Liver (tissue), 9 donors: ENCODE results near the gene INTS15. TPM values are rescaled to one million over a fixed set of nuclear protein-coding genes. Genes with fewer than 3 reads are reported as not detected.

Experiments used
- DNase-seq: peaks from one replicate; pipeline ENCODE4 v3.0.0-alpha.2; 2017; ENCODE audit warnings: low spot score
- H3K27ac ChIP-seq, 2 donors: one replicate each; pipeline ENCODE4 v1.7.0; 2013; ENCODE audit warnings: inconsistent platforms in 2 of 2, low read length in 2 of 2, control low read depth in 1 of 2, low read depth in 1 of 2, mild to moderate bottlenecking in 1 of 2
- H3K27me3 ChIP-seq, 4 donors: one replicate each; pipeline versions ENCODE4 v1.6.1 to v1.7.0; 2013; ENCODE audit warnings: low read length in 3 of 4, inconsistent platforms in 1 of 4, mild to moderate bottlenecking in 1 of 4, moderate library complexity in 1 of 4; ENCODE audit not compliant: control insufficient read depth in 4 of 4, insufficient read depth in 4 of 4
- H3K36me3 ChIP-seq, 4 donors: one replicate each; pipeline versions ENCODE4 v1.6.1 to v1.7.0; 2013; ENCODE audit warnings: low read length in 3 of 4, mild to moderate bottlenecking in 3 of 4, low read depth in 1 of 4, moderate library complexity in 1 of 4; ENCODE audit not compliant: control insufficient read depth in 4 of 4, insufficient read depth in 3 of 4
- H3K4me1 ChIP-seq, 4 donors: one replicate each; pipeline versions ENCODE4 v1.6.1 to v1.7.0; 2013; ENCODE audit warnings: low read length in 3 of 4, mild to moderate bottlenecking in 3 of 4, moderate library complexity in 1 of 4; ENCODE audit not compliant: control insufficient read depth in 4 of 4, insufficient read depth in 4 of 4
- H3K4me3 ChIP-seq, 3 donors: one replicate each; pipeline versions ENCODE4 v1.6.1 to v1.7.0; 2013; ENCODE audit warnings: low read length in 3 of 3, control low read depth in 1 of 3, low read depth in 1 of 3, mild to moderate bottlenecking in 1 of 3
- H3K9ac ChIP-seq, 2 donors: one replicate each; pipeline ENCODE4 v1.7.0; 2013; ENCODE audit warnings: low read length in 2 of 2, mild to moderate bottlenecking in 2 of 2, moderate library complexity in 2 of 2, control low read depth in 1 of 2, low read depth in 1 of 2
- H3K9me3 ChIP-seq, 4 donors: one replicate each; pipeline versions ENCODE4 v1.6.1 to v1.7.0; 2013; ENCODE audit warnings: low read length in 3 of 4; ENCODE audit not compliant: control insufficient read depth in 4 of 4
- EGR1 ChIP-seq, 2 donors: IDR thresholded peaks; 2 replicates each; pipeline ENCODE4 v1.6.1; 2016 to 2018; ENCODE audit warnings: antibody characterized with exemption in 2 of 2, low read depth in 2 of 2
- FOXA1 ChIP-seq: IDR thresholded peaks from 2 replicates; pipeline ENCODE4 v1.6.1; 2016; ENCODE audit warnings: antibody characterized with exemption
- FOXA2 ChIP-seq: IDR thresholded peaks from 2 replicates; pipeline ENCODE4 v1.6.1; 2016; ENCODE audit warnings: antibody characterized with exemption
- GABPA ChIP-seq, 2 donors: IDR thresholded peaks in 1 of 2; conservative IDR thresholded peaks in 1 of 2; 2 replicates each; pipeline ENCODE4 v1.6.1; 2016; ENCODE audit warnings: antibody characterized with exemption in 2 of 2, mild to moderate bottlenecking in 1 of 2, moderate library complexity in 1 of 2
- HNF4A ChIP-seq, 2 donors: conservative IDR thresholded peaks; 2 replicates each; pipeline ENCODE4 v1.6.1; 2016; ENCODE audit warnings: antibody characterized with exemption in 2 of 2, mild to moderate bottlenecking in 2 of 2
- HNF4G ChIP-seq: IDR thresholded peaks from 2 replicates; pipeline ENCODE4 v1.6.1; 2016; ENCODE audit warnings: antibody characterized with exemption
- JUND ChIP-seq, 2 donors: IDR thresholded peaks; 2 replicates each; pipeline ENCODE4 v1.6.1; 2016; ENCODE audit warnings: antibody characterized with exemption in 2 of 2
- NR2F2 ChIP-seq: IDR thresholded peaks from 2 replicates; pipeline ENCODE4 v1.6.1; 2016; ENCODE audit warnings: antibody characterized with exemption
- RAD21 ChIP-seq, 2 donors: IDR thresholded peaks; 2 replicates each; pipeline ENCODE4 v1.6.1; 2016; ENCODE audit warnings: antibody characterized with exemption in 2 of 2, mild to moderate bottlenecking in 2 of 2
- RXRA ChIP-seq, 2 donors: IDR thresholded peaks; 2 replicates each; pipeline ENCODE4 v1.6.1; 2017 to 2018; ENCODE audit warnings: antibody characterized with exemption in 2 of 2, mild to moderate bottlenecking in 1 of 2
- SP1 ChIP-seq: IDR thresholded peaks from 2 replicates; pipeline ENCODE4 v1.6.1; 2018; ENCODE audit warnings: antibody characterized with exemption, mild to moderate bottlenecking
- TAF1 ChIP-seq: conservative IDR thresholded peaks from 2 replicates; pipeline ENCODE4 v1.6.1; 2016; ENCODE audit warnings: antibody characterized with exemption, mild to moderate bottlenecking
- YY1 ChIP-seq: IDR thresholded peaks from 2 replicates; pipeline ENCODE4 v1.6.1; 2016; ENCODE audit warnings: antibody characterized with exemption, mild to moderate bottlenecking
- WGBS: extraction: QIAGEN DNeasy Blood & Tissue Kit; methylation state at CpG from one replicate; pipeline ENCODE4 v1.1.7; 2013; 5-methylcytosine and 5-hydroxymethylcytosine counted together
- polyA plus RNA-seq, 2 donors: library from polyadenylated mRNA; stranded (reverse) in 1 of 2; unstranded in 1 of 2; fragments of 200-250 nt in 1 of 2; fragments of >200 nt in 1 of 2; fragmentation: Nextera tagmentation in 1 of 2; extraction: Ambion mirVana in 1 of 2; gene quantifications; one replicate each; pipeline versions ENCODE4 v1.2.1 to v1.2.3, GENCODE V29; 2013 to 2015
- total RNA-seq, 2 donors: library from RNA; depleted of rRNA; stranded (reverse); fragments of >200 nt; gene quantifications; one replicate each; pipeline ENCODE4 v1.2.3, GENCODE V29; 2014
- TF ChIP-seq, protein P1 (sequence below): IDR thresholded peaks from 2 replicates; pipeline ENCODE4 v1.6.1; 2016; ENCODE audit warnings: antibody characterized with exemption, mild to moderate bottlenecking
- TF ChIP-seq, protein P2 (sequence below): fragments of 150-350 bp; IDR thresholded peaks from 2 replicates; pipeline ENCODE4 v1.5.1; 2017; ENCODE audit warnings: improper control_type of control experiment, low read depth, low read length; ENCODE audit not compliant: missing input control
- donor health status: healthy.
- donor health status: healthy.
- donor health status: healthy.
- donor health status: healthy.
- donor health status: healthy.

INTS15 gene
- total and polyA plus RNA-seq, 4 donors = 5.2 to 10.4 (median 8.2) TPM

DNA sequence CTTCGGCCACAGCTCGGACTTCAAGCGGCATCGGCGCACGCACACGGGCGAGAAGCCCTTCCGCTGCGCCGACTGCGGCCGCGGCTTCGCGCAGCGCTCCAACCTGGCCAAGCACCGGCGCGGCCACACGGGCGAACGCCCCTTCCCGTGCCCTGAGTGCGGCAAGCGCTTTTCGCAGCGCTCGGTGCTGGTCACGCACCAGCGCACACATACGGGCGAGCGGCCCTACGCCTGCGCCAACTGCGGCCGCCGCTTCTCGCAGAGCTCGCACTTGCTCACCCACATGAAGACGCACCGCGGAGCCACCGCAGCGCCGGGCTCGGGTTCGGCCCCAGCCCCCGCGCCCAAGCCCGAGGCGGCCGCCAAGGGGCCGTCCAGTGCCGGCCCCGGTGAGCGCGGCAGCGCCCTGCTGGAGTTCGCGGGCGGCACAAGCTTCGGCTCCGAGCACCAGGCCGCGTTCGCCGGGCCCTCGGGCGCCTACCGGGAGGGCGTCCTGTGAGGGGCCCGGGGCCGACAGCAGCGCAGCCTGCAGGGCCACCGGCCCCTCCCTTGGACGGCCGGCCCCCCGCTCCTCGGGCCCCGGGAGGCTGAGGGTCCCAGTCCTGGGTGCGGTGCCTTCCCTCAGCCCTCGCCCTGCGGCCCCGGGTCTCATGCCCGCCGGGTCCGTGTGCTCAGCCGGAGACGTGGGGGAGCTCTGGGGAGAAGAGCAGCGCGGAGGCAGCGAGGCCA, 64.5 kb downstream of the INTS15 start:
- WGBS = 95% methylated on average over 94 of the region's 94 CpGs

DNA sequence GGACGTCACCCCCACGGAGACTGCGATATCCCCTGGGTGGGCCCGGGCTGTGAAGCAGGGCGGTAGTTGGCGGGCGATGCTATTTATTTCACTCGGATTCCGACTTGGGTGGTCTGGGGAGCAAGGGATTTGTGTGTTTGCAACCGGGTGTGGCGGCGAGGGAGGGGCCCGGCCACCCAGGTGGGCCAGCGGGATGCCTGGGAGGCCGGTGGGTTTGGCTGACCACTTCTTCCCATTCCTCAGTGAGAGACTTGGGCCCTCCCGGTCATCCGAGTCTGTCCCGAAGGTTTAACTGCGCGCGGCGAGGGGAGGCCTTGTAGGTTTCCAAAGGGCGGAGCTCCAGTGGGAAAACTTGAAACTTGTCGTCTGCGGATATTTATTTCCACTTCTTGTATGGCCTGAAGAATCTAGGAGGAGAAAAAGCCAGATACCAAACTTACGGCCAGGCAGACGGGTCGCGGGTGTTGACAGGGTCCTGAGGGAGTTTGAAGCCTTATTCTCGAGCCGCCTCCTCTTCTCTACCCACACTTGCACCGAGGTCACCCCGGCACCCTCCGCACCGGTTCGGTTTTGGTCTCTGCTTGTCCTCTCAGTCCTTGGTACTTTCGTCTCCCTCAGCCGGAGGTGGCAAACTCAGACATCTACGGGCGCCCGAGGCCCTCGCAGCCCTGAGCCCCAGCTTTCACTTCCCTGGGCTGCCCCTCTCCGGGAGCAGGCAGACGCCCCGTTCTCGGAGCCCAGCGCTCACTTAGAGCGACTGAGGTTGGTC, 65.2 kb downstream of the INTS15 start:
- Histone ChIP-seq H3K36me3 (peaks cover 21 to 39% (median 23%) of the 10 kb centered on the region in 4 donors), H3K27ac (no peak overlapping the region), H3K9me3 (peaks cover 2 to 22% (median 8%) of the 10 kb centered on the region in 4 donors), H3K4me3 (no peak overlapping the region), H3K27me3 (no peaks in the 10 kb centered on the region), H3K9ac (no peak overlapping the region), H3K4me1 (no peaks in the 10 kb centered on the region)
- no peak for DNase-seq
- TF ChIP-seq, protein P1, sequence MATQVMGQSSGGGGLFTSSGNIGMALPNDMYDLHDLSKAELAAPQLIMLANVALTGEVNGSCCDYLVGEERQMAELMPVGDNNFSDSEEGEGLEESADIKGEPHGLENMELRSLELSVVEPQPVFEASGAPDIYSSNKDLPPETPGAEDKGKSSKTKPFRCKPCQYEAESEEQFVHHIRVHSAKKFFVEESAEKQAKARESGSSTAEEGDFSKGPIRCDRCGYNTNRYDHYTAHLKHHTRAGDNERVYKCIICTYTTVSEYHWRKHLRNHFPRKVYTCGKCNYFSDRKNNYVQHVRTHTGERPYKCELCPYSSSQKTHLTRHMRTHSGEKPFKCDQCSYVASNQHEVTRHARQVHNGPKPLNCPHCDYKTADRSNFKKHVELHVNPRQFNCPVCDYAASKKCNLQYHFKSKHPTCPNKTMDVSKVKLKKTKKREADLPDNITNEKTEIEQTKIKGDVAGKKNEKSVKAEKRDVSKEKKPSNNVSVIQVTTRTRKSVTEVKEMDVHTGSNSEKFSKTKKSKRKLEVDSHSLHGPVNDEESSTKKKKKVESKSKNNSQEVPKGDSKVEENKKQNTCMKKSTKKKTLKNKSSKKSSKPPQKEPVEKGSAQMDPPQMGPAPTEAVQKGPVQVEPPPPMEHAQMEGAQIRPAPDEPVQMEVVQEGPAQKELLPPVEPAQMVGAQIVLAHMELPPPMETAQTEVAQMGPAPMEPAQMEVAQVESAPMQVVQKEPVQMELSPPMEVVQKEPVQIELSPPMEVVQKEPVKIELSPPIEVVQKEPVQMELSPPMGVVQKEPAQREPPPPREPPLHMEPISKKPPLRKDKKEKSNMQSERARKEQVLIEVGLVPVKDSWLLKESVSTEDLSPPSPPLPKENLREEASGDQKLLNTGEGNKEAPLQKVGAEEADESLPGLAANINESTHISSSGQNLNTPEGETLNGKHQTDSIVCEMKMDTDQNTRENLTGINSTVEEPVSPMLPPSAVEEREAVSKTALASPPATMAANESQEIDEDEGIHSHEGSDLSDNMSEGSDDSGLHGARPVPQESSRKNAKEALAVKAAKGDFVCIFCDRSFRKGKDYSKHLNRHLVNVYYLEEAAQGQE = no peak
- TF ChIP-seq HNF4G (no peak), FOXA1 (no peak), RXRA (IDR thresholded peaks at IDR 0.05) (no peak), NR2F2 (no peak), FOXA2 (no peak), TAF1 (no peak)
- 97% methylated on average over 48 of the region's 48 CpGs for WGBS

More for the DNA sequence above, 64.5 kb downstream of the INTS15 start:
- peaks cover 2 to 19% (median 8%) of the 10 kb centered on the region in 4 donors for H3K9me3 ChIP-seq
- TF ChIP-seq JUND (IDR thresholded peaks at IDR 0.05) = no peak
- TF ChIP-seq YY1 = no peak
- TF ChIP-seq TAF1 = no peak
- TF ChIP-seq GABPA (IDR thresholded peaks at IDR 0.05 in 1 of 2, conservative IDR thresholded peaks at IDR 0.05 in 1 of 2) = no peak
- TF ChIP-seq HNF4A (conservative IDR thresholded peaks at IDR 0.05) = no peak
- no peak for TF ChIP-seq FOXA2
- TF ChIP-seq EGR1 (IDR thresholded peaks at IDR 0.05; ENCODE audit: low read depth in 2 of 2) = no peak
- TF ChIP-seq HNF4G = no peak
- no peak for TF ChIP-seq RXRA (IDR thresholded peaks at IDR 0.05)
- TF ChIP-seq, protein P1 = no peak
- TF ChIP-seq, protein P2, sequence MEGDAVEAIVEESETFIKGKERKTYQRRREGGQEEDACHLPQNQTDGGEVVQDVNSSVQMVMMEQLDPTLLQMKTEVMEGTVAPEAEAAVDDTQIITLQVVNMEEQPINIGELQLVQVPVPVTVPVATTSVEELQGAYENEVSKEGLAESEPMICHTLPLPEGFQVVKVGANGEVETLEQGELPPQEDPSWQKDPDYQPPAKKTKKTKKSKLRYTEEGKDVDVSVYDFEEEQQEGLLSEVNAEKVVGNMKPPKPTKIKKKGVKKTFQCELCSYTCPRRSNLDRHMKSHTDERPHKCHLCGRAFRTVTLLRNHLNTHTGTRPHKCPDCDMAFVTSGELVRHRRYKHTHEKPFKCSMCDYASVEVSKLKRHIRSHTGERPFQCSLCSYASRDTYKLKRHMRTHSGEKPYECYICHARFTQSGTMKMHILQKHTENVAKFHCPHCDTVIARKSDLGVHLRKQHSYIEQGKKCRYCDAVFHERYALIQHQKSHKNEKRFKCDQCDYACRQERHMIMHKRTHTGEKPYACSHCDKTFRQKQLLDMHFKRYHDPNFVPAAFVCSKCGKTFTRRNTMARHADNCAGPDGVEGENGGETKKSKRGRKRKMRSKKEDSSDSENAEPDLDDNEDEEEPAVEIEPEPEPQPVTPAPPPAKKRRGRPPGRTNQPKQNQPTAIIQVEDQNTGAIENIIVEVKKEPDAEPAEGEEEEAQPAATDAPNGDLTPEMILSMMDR = no peak
- TF ChIP-seq SP1 = no peak
- no peak for TF ChIP-seq RAD21 (IDR thresholded peaks at IDR 0.05)
- H3K27me3 ChIP-seq = no peaks in the 10 kb centered on the region
- H3K4me1 ChIP-seq = no peaks in the 10 kb centered on the region
- no peak overlapping the region for H3K4me3 ChIP-seq
- no peak overlapping the region for H3K9ac ChIP-seq
- DNase-seq = no peak
- H3K27ac ChIP-seq = no peak overlapping the region
- peaks cover 21 to 47% (median 26%) of the 10 kb centered on the region in 4 donors for H3K36me3 ChIP-seq
